Measurements from ENCODE around the gene PCED1A. TPM values are rescaled to one million over a fixed set of nuclear protein-coding genes. Genes with fewer than 3 reads are reported as not detected.

Gene PCED1A
- total and polyA plus RNA-seq, 9 of the 15 experiments (the other 6 are each of a cell fraction or from before 2014, with no cell fraction given) = 1.5 to 11.5 (median 5.9) TPM

GRCh38 chr20:2887715-2888114 lies 47.3 kb upstream of the PCED1A start (continued):
- TF ChIP-seq ZBTB40 (IDR thresholded peaks at IDR 0.05) (no peak), ZBTB40 (CRISPR knock-in tag; IDR thresholded peaks at IDR 0.05) (no peak), STAG1 (CRISPR knock-in tag; IDR thresholded peaks at IDR 0.05; ENCODE audit: borderline replicate concordance) (no peak), GATA2 (CRISPR knock-in tag; IDR thresholded peaks at IDR 0.05) (no peak), ADNP (tag; IDR thresholded peaks at IDR 0.05) (no peak)
